Liver (tissue), 3 donors: Measurements from ENCODE around the gene ABHD2.

Experiments
- ATF3 ChIP-seq: IDR thresholded peaks from 2 replicates; pipeline ENCODE4 v1.6.1; 2016; ENCODE audit warnings: antibody characterized with exemption
- CTCF ChIP-seq: fragments of 150-350 bp; IDR thresholded peaks from 2 replicates; pipeline ENCODE4 v1.5.1; 2017; ENCODE audit warnings: improper control_type of control experiment, low read depth, low read length; ENCODE audit not compliant: missing input control
- GABPA ChIP-seq, 2 donors: IDR thresholded peaks in 1 of 2; conservative IDR thresholded peaks in 1 of 2; 2 replicates each; pipeline ENCODE4 v1.6.1; 2016; ENCODE audit warnings: antibody characterized with exemption in 2 of 2, mild to moderate bottlenecking in 1 of 2, moderate library complexity in 1 of 2
- HNF4A ChIP-seq, 2 donors: conservative IDR thresholded peaks; 2 replicates each; pipeline ENCODE4 v1.6.1; 2016; ENCODE audit warnings: antibody characterized with exemption in 2 of 2, mild to moderate bottlenecking in 2 of 2
- MAX ChIP-seq: IDR thresholded peaks from 2 replicates; pipeline ENCODE4 v1.6.1; 2016; ENCODE audit warnings: antibody characterized with exemption
- RAD21 ChIP-seq, 2 donors: IDR thresholded peaks; 2 replicates each; pipeline ENCODE4 v1.6.1; 2016; ENCODE audit warnings: antibody characterized with exemption in 2 of 2, mild to moderate bottlenecking in 2 of 2
- REST ChIP-seq: IDR thresholded peaks from 2 replicates; pipeline ENCODE4 v1.6.1; 2016; ENCODE audit warnings: antibody characterized with exemption, mild to moderate bottlenecking
- RXRA ChIP-seq, 2 donors: IDR thresholded peaks; 2 replicates each; pipeline ENCODE4 v1.6.1; 2017 to 2018; ENCODE audit warnings: antibody characterized with exemption in 2 of 2, mild to moderate bottlenecking in 1 of 2
- TAF1 ChIP-seq: conservative IDR thresholded peaks from 2 replicates; pipeline ENCODE4 v1.6.1; 2016; ENCODE audit warnings: antibody characterized with exemption, mild to moderate bottlenecking
- YY1 ChIP-seq: IDR thresholded peaks from 2 replicates; pipeline ENCODE4 v1.6.1; 2016; ENCODE audit warnings: antibody characterized with exemption, mild to moderate bottlenecking
- donor health status: healthy.
- donor health status: healthy.

- TF ChIP-seq TAF1 (no peak), CTCF (no peak), REST (no peak), RXRA (IDR thresholded peaks at IDR 0.05) (no peak), GABPA (IDR thresholded peaks at IDR 0.05 in 1 of 2, conservative IDR thresholded peaks at IDR 0.05 in 1 of 2) (no peak), RAD21 (IDR thresholded peaks at IDR 0.05) (no peak), MAX (no peak), HNF4A (conservative IDR thresholded peaks at IDR 0.05) (no peak), YY1 (no peak), ATF3 (no peak)
These were observed 35.8 kb upstream of the ABHD2 start for GRCh38 chr15:89052474-89052873.
